ENCODE data around the gene CCT3. TPM values are rescaled to one million over a fixed set of nuclear protein-coding genes. Genes with fewer than 3 reads are reported as not detected.

The CCT3 gene
- total and polyA plus RNA-seq, 4 experiments from 2014 or later = 109 to 234 (median 152) TPM

Other genes starting within 250 kb of the CCT3 start
- 10 to 100 TPM; 29.7 to 33.8 TPM for gene LMNA, start 223.6 kb downstream of the CCT3 start, total RNA-seq
- gene LMNA, start 223.6 kb downstream of the CCT3 start, polyA plus RNA-seq = 10 to 100 TPM; 19.1 to 47.1 TPM
- gene SEMA4A, start 184.7 kb downstream of the CCT3 start, total RNA-seq = 1 to 10 TPM; 1.2 TPM
- gene SEMA4A, start 184.7 kb downstream of the CCT3 start, polyA plus RNA-seq = 1 to 10 TPM in 1 of 2 donors, under 1 TPM in 1; 0.88 to 1.3 TPM
- gene SLC25A44, start 144.2 kb downstream of the CCT3 start, total RNA-seq = 10 to 100 TPM; 21.2 to 23.3 TPM
- 10 to 100 TPM in 1 of 2 donors, 1 to 10 TPM in 1; 9.8 to 15.3 TPM for gene SLC25A44, start 144.2 kb downstream of the CCT3 start, polyA plus RNA-seq
- gene PMF1, start 125.3 kb downstream of the CCT3 start, total RNA-seq = 10 to 100 TPM; 39.0 to 40.2 TPM
- 100 to 1,000 TPM in 1 of 2 donors, 10 to 100 TPM in 1; 73.3 to 106 TPM for gene PMF1, start 125.3 kb downstream of the CCT3 start, polyA plus RNA-seq
- gene BGLAP, start 96.1 kb downstream of the CCT3 start, total RNA-seq = 1 to 10 TPM; 7.2 to 7.7 TPM
- gene BGLAP, start 96.1 kb downstream of the CCT3 start, polyA plus RNA-seq = not detected
- 1 to 10 TPM; 1.7 to 1.9 TPM for gene PAQR6, start 90.2 kb downstream of the CCT3 start, total RNA-seq
- gene PAQR6, start 90.2 kb downstream of the CCT3 start, polyA plus RNA-seq = under 1 TPM; 0.11 to 0.22 TPM
- 10 to 100 TPM; 69.8 to 71.6 TPM for gene SMG5, start 55.5 kb downstream of the CCT3 start, total RNA-seq
- 10 to 100 TPM in 1 of 2 donors, 1 to 10 TPM in 1; 6.1 to 25.6 TPM for gene SMG5, start 55.5 kb downstream of the CCT3 start, polyA plus RNA-seq
- gene TMEM79, start 54.0 kb downstream of the CCT3 start, total RNA-seq = 10 to 100 TPM; 14.7 to 16.8 TPM
- gene TMEM79, start 54.0 kb downstream of the CCT3 start, polyA plus RNA-seq = 1 to 10 TPM in 1 of 2 donors, under 1 TPM in 1; 0.93 to 7.3 TPM
- 10 to 100 TPM; 22.1 to 28.4 TPM for gene GLMP, start 42.6 kb downstream of the CCT3 start, total RNA-seq
- 10 to 100 TPM; 21.3 to 23.5 TPM for gene GLMP, start 42.6 kb downstream of the CCT3 start, polyA plus RNA-seq
- under 1 TPM; 0.52 to 0.53 TPM for gene VHLL, start 39.0 kb downstream of the CCT3 start, total RNA-seq
- not detected for gene VHLL, start 39.0 kb downstream of the CCT3 start, polyA plus RNA-seq
- not detected for gene TSACC, start 234 bp upstream of the CCT3 start, total RNA-seq
- gene TSACC, start 234 bp upstream of the CCT3 start, polyA plus RNA-seq = under 1 TPM in 1 of 2 donors, not detected in 1; 0.32 TPM
- not detected for gene RHBG, start 30.9 kb upstream of the CCT3 start, total RNA-seq
- gene RHBG, start 30.9 kb upstream of the CCT3 start, polyA plus RNA-seq = not detected
- 10 to 100 TPM; 65.0 to 69.6 TPM for gene MEF2D, start 162.5 kb upstream of the CCT3 start, total RNA-seq
- 10 to 100 TPM in 1 of 2 donors, 1 to 10 TPM in 1; 4.2 to 13.8 TPM for gene MEF2D, start 162.5 kb upstream of the CCT3 start, polyA plus RNA-seq
- not detected for gene IQGAP3, start 234.3 kb upstream of the CCT3 start, total RNA-seq
- gene IQGAP3, start 234.3 kb upstream of the CCT3 start, polyA plus RNA-seq = not detected
- gene TTC24, start 241.4 kb upstream of the CCT3 start, total RNA-seq = under 1 TPM; 0.84 to 0.91 TPM
- gene TTC24, start 241.4 kb upstream of the CCT3 start, polyA plus RNA-seq = under 1 TPM in 1 of 2 donors, not detected in 1; 0.12 TPM

Measured in CD4-positive, alpha-beta memory T cell (primary cell).